Measurements from ENCODE around the gene NEURL2.
"Not testable (repeated sequence)": the region's sequence is repeated elsewhere in the genome, so short reads cannot be mapped to it uniquely, and the experiment has no call there.

The NEURL2 gene

DNA sequence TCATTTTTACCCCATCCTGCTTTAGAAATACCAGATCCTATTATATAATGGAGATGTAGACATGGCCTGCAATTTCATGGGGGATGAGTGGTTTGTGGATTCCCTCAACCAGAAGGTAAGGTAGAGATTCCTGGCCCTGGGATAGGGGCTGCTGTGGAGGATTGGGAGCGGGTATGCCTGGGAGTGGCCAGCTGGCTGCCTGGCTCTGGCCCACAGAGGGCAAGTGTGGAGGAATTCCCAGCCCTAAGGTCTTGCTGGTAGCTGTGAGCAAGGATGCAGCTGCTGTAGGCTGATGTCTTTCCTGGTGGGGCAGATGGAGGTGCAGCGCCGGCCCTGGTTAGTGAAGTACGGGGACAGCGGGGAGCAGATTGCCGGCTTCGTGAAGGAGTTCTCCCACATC lies 6.7 kb upstream of the NEURL2 start:
- no peak for DNase-seq

DNA sequence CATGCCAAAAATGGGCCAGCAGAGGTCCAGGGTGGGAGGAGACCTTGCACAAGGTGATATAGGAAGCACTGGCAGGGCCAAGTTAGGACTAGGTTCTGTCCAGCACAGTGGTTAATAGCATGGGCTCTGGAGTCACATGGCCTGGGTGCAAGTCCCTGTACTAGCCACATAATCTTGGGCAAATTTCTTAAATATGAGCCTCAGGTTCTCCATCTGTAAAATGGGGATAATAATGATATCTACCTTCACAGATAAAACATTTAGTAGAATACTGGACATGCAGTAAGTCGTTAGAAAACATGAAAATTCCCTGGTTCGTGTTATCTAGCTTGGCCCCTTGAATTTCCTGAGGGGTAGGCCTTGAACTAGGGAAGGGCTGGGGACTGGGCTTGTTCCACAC lies 6.3 kb upstream of the NEURL2 start:
- no peak for DNase-seq

DNA sequence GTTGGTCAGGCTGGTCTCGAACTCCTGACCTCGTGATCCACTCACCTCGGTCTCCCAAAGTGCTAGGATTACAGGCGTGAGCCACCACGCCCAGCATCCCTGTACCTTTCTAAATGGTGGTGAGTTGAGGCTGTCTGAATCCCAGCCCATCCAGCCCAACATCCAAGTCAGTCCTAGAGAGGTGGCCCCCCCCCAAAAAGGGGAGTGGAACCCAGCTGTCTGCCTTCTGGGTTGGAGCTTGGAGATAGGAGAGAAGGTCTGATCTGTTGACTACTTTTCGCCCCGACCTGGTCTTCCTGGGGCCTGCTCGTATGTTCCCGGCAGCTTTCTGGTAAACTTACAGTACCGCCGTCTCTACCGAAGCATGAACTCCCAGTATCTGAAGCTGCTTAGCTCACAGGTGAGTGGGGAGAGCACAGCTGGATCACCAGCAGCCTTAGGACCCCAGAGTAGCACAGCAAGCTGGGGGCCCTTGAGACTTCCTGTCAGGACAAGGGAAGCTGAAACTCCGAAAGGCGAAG lies 5.7 kb upstream of the NEURL2 start:
- no peak for DNase-seq

GRCh38 chr20:45894797-45895196 lies 3.8 kb upstream of the NEURL2 start:
- DNase-seq = no peak

- no peak for DNase-seq
These were observed 2.8 kb upstream of the NEURL2 start for GRCh38 chr20:45893831-45894230.

DNA sequence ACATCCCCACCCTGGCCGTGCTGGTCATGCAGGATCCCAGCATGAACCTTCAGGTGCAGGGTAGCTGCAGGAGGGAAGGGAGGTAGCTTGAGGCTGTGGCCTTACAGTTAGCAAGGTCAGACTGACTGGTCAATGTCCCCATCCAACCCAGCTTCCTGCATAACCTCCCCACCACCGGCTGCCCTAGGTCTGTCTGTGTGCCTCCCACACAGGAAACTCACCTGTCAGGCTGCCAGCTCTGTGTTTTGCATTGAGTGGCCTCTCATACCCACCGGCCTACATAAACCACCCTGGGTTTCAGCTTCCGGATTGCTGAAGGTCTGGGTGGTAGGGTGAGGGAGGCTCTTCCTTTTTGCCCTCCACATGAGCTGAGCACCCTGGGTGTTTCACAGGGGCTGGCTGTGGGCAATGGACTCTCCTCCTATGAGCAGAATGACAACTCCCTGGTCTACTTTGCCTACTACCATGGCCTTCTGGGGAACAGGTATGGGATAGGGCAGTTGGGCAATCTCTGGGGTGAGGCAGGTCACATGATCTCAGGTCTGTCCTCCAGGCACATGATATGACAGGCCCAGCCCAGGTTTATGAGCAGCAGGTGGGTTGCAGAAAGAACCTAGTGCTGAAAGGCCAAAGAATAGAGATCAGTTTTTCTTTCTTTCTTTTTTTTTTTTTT lies 2.0 kb upstream of the NEURL2 start:
- no peak for DNase-seq

GRCh38 chr20:45892049-45892825 lies 1.2 kb upstream of the NEURL2 start:
- DNase-seq = no peak

DNA sequence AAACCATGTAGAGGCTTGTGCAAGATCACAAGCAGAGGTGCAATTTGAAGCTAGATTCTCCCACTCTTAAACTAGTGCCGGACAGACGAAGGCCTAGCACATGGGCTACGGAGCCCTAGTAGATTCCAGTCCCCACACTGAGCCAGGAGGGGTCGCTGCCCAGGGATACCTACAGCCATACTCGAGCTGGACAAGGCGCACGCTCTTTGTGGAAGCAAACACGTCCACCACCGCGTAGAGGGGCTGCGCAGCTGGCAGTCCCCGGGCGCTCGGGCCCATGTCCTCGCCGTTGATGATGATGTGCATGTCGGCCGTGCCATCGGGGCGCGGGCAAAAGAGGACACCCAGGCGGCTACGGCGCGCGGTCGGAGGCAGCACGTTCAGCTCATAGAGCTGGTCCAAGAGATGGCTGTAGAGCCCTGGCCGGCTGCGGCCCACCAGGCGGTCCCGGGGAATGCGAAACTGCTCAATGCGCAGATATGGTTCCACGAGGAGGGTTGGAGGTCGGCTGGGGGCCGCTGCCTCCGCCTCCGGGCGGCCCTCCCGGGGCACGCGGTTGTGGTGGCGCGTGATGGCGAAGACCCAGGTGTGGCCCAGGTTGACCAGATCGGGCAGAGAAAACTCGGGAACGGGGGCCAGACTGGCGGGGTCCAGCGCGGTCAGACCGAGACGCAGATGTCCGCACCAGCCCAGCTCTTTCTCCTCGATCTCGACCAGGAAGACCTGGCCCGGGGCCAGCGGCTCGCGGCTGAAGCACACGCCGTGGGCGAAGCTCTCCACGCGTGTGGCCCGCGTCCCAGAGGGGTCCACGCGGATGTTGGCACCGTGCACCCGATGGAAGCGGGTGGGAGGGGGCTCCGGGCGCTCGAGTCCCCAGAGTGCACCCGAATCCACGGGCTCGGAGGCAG lies 677 bp downstream of the NEURL2 start:
- peak; percentile 27 for DNase-seq

DNA sequence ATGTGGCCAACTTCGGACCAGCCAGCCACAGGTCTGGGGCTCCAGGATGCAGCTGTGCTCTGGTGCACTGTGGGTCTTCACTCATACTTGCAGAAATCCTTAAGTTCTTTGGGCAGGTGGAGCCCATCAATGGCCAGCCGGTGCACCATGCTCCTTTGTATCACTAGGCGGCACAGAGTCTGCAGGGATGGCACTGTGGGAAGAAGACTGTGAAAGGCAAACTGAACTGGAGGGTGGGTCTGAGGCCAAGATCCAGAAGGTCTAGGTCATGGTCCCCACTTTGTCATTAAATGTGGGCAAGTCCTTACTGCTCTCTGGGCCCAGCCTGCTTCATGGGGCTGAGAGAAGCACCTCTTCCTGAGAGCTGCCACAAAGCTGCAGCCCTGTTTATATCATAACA lies 2.3 kb downstream of the NEURL2 start:
- no peak for DNase-seq

- no peak for DNase-seq
These were observed 3.7 kb downstream of the NEURL2 start, which contains the start of gene SPATA25 for GRCh38 chr20:45887346-45887715. Gene SPATA25 (minus strand): TSS chr20:45887622. CDS start chr20:45887590, 32 bp downstream.

- DNase-seq = no peak
These were observed 4.2 kb downstream of the NEURL2 start for GRCh38 chr20:45886590-45887345.

- no peak for DNase-seq
These were observed 7.9 kb downstream of the NEURL2 start for GRCh38 chr20:45883100-45883469.

GRCh38 chr20:45882469-45883099 lies 8.4 kb downstream of the NEURL2 start:
- DNase-seq = no peak

- peak; percentile 99 for DNase-seq
These were observed 9.8 kb downstream of the NEURL2 start, which contains the start of gene ZSWIM1 for GRCh38 chr20:45880988-45881788. Gene ZSWIM1 (plus strand): TSS chr20:45881227. CDS start chr20:45882593, 1,366 bp downstream.

GRCh38 chr20:45878076-45878761 lies 12.8 kb downstream of the NEURL2 start:
- no peak for DNase-seq

DNA sequence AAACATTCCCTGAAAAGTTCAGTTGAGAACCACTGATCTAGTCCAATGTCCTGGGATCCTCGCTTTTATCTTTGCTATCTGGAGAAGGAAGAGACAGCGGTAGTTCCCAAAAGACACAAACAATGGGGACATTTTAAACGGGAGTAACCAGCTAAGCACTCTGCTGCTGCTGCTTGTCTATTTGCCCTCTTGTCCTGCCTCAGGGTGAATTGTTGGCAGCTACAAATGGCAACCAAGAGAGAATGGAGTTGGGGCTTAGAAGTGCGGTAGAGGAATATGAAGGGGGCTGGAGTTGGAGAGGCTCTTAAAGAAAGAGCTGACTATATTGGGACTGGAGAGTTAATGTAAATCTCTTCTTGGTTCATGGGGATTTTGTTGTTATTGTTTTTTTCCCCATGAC lies 16.4 kb downstream of the NEURL2 start:
- no peak for DNase-seq

DNA sequence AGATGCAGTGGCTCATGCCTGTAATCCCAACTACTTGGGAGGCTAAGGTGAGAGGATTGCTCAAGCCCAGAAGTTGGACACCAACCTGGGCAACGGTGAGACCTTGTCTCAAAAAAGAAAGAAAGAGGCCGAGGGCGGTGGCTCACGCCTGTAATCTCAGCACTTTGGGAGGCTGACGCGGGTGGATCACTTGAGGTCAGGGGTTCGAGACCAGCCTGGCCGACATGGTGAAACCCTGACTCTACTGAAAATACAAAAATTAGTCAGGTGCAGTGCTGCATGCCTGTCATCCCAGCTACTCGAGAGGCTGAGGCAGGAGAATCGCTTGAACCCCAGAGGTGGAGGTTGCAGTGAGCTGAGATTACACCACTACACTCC lies 16.9 kb downstream of the NEURL2 start:
- DNase-seq = not testable (repeated sequence)

GRCh38 chr20:45873409-45874103 lies 17.5 kb downstream of the NEURL2 start:
- DNase-seq = no peak

DNA sequence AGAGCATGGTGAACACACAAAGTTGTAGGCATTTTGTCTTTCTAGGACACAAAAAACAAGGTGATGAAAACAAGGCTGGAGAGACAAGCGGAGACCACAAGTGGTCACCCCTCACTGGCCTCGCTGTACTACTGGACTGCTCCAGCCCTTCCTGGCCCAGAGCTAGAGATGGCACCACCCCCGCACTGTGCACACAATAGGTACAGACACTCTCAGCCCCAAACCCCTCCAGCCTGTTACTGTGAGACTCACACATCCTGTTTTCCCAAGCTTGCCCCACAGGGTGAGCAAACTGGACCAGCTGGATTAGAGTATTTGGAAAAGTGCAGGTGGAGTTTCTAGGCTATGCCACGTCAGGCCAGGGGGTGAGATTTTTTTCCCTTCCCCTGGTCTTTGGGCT lies 18.4 kb downstream of the NEURL2 start:
- no peak for DNase-seq

- DNase-seq = no peak
These were observed 23.2 kb downstream of the NEURL2 start for GRCh38 chr20:45867819-45868176.

Data from effector CD4-positive, alpha-beta T cell (primary cell).